Sigmoid colon (tissue), 7 donors: ENCODE data around the gene DYNC2I2. TPM values are rescaled to one million over a fixed set of nuclear protein-coding genes. Genes with fewer than 3 reads are reported as not detected.
"Not testable (repeated sequence)": the region's sequence is repeated elsewhere in the genome, so short reads cannot be mapped to it uniquely, and the experiment has no call there.

ENCODE experiments used
- DNase-seq: peaks from one replicate; pipeline ENCODE4 v3.0.0-alpha.2; 2019
- H3K27ac ChIP-seq, 4 donors: fragments of 200-600 bp; sonication (generic); one replicate each; pipeline ENCODE4 v1.5.1; 2016 to 2019; ENCODE audit warnings: mild to moderate bottlenecking in 1 of 4
- H3K27me3 ChIP-seq, 3 donors: fragments of 200-600 bp; sonication (generic); one replicate each; pipeline ENCODE4 v1.5.1; 2019; ENCODE audit warnings: mild to moderate bottlenecking in 1 of 3
- H3K36me3 ChIP-seq, 4 donors: fragments of 200-600 bp; sonication (generic); one replicate each; pipeline ENCODE4 v1.5.1; 2016 to 2019
- H3K4me1 ChIP-seq, 4 donors: fragments of 200-600 bp; sonication (generic); one replicate each; pipeline ENCODE4 v1.5.1; 2017 to 2019
- H3K4me3 ChIP-seq, 4 donors: fragments of 200-600 bp; sonication (generic); one replicate each; pipeline ENCODE4 v1.5.1; 2017 to 2019; ENCODE audit warnings: mild to moderate bottlenecking in 2 of 4, moderate library complexity in 1 of 4
- H3K9me3 ChIP-seq, 4 donors: fragments of 200-600 bp in 3 of 4; sonication (generic) in 3 of 4; one replicate each; pipeline versions ENCODE4 v1.5.1 to v1.6.1; 2013 to 2019
- CTCF ChIP-seq, 4 experiments: fragments of 450-650 bp in 3 of 4; fragments of 200-600 bp in 1 of 4; IDR thresholded peaks; one replicate each; pipeline ENCODE4 v1.5.1; 2016 to 2019; ENCODE audit warnings: antibody characterized with exemption in 4 of 4, mild to moderate bottlenecking in 3 of 4, moderate library complexity in 2 of 4
- EP300 ChIP-seq, 4 donors: sonication (generic); formaldehyde crosslinking; IDR thresholded peaks; one replicate each; pipeline ENCODE4 v1.6.1; 2017; ENCODE audit warnings: antibody characterized with exemption in 4 of 4
- POLR2A ChIP-seq, 2 donors: fragments of 450-650 bp; IDR thresholded peaks; one replicate each; pipeline ENCODE4 v1.6.1; 2016; ENCODE audit warnings: antibody characterized with exemption in 2 of 2, mild to moderate bottlenecking in 2 of 2, moderate library complexity in 2 of 2
- POLR2AphosphoS5 ChIP-seq, 4 donors: sonication (generic); formaldehyde crosslinking; IDR thresholded peaks; one replicate each; pipeline ENCODE4 v1.6.1; 2017; ENCODE audit warnings: antibody characterized with exemption in 4 of 4
- WGBS, 2 donors: extraction: QIAGEN DNeasy Blood & Tissue Kit; methylation state at CpG; one replicate each; pipeline ENCODE4 v1.1.7; 2013; 5-methylcytosine and 5-hydroxymethylcytosine counted together
- intact Hi-C: fragments of 100-400 bp; cut with DNase I; formaldehyde crosslinking; loops from one replicate; pipeline ENCODE4 v1.15.1; 2023
- polyA plus RNA-seq, 3 donors: library from polyadenylated mRNA; stranded (reverse); fragments of 200-250 nt; gene quantifications; one replicate each; pipeline ENCODE4 v1.2.3, GENCODE V29; 2013
- total RNA-seq, 4 donors: library from RNA; depleted of rRNA; stranded (reverse); fragments of >200 nt; gene quantifications; one replicate each; pipeline ENCODE4 v1.1.0, GENCODE V29; 2016
- donor health status: healthy with polysubstance abuse.
- donor health status: Bipolar disorder and iron deficiency.
- donor health status: healthy.

Gene DYNC2I2
- total and polyA plus RNA-seq, 7 donors: 21.6 to 87.4 (median 33.0) TPM

GRCh38 chr9:128696923-128697707 is 40.5 kb upstream of the DYNC2I2 start:
- peaks cover 16 to 49% (median 27%) of the 10 kb centered on the region in 4 donors for H3K36me3 ChIP-seq
- 74 to 75% methylated on average over 8 of the region's 8 CpGs for WGBS, 2 donors

GRCh38 chr9:128694344-128694743 is 37.7 kb upstream of the DYNC2I2 start:
- Histone ChIP-seq H3K4me3 (no peak overlapping the region), H3K27ac (no peak overlapping the region), H3K27me3 (no peaks in the 10 kb centered on the region), H3K9me3 (no peaks in the 10 kb centered on the region), H3K4me1 (peaks cover 0 to 20% (median 17%) of the 10 kb centered on the region in 4 donors), H3K36me3 (peaks cover 19 to 61% (median 27%) of the 10 kb centered on the region in 4 donors)
- 67 to 84% methylated on average over 6 of the region's 6 CpGs for WGBS, 2 donors
- intact Hi-C loops: no loop called here
- TF ChIP-seq POLR2AphosphoS5 (IDR thresholded peaks at IDR 0.05) (no peak), POLR2A (IDR thresholded peaks at IDR 0.05) (no peak), EP300 (IDR thresholded peaks at IDR 0.05) (no peak), CTCF (IDR thresholded peaks at IDR 0.05) (no peak)
- DNase-seq: no peak

More at GRCh38 chr9:128696923-128697707, 40.5 kb upstream of the DYNC2I2 start:
- intact Hi-C loops: no loop called here
- Histone ChIP-seq H3K4me3 (no peak overlapping the region), H3K4me1 (peaks cover 0 to 6% (median 1%) of the 10 kb centered on the region in 4 donors), H3K27ac (no peak overlapping the region), H3K9me3 (no peaks in the 10 kb centered on the region), H3K27me3 (no peaks in the 10 kb centered on the region)
- DNase-seq: peak; percentile 17
- TF ChIP-seq POLR2AphosphoS5 (IDR thresholded peaks at IDR 0.05) (no peak), EP300 (IDR thresholded peaks at IDR 0.05) (no peak), POLR2A (IDR thresholded peaks at IDR 0.05) (no peak), CTCF (IDR thresholded peaks at IDR 0.05) (no peak)

- Histone ChIP-seq H3K4me1 (peaks cover 0 to 20% (median 17%) of the 10 kb centered on the region in 4 donors), H3K36me3 (peaks cover 19 to 61% (median 27%) of the 10 kb centered on the region in 4 donors)
- H3K27ac ChIP-seq, intact Hi-C loops, DNase-seq, H3K27me3 ChIP-seq, H3K9me3 ChIP-seq, H3K4me3 ChIP-seq: not testable (repeated sequence)
- 91% methylated on average over 3 of the region's 3 CpGs for WGBS, 2 donors
These were observed 37.1 kb upstream of the DYNC2I2 start for GRCh38 chr9:128693738-128694137.

GRCh38 chr9:128690684-128691034 is 34.0 kb upstream of the DYNC2I2 start:
- WGBS, 2 donors: 5 to 8% methylated on average over 5 of the region's 5 CpGs
- H3K27ac ChIP-seq: peak overlapping the region; percentile 71 to 100 (median 88)
- TF ChIP-seq POLR2AphosphoS5 (IDR thresholded peaks at IDR 0.05) (no peak), POLR2A (IDR thresholded peaks at IDR 0.05) (no peak), EP300 (IDR thresholded peaks at IDR 0.05) (no peak), CTCF (IDR thresholded peaks at IDR 0.05) (no peak)
- H3K4me1 ChIP-seq: peaks cover 0 to 27% (median 23%) of the 10 kb centered on the region in 4 donors
- peak overlapping the region; percentile 58 to 98 (median 94) for H3K4me3 ChIP-seq
- no peaks in the 10 kb centered on the region for H3K9me3 ChIP-seq
- intact Hi-C loops: no loop called here
- H3K27me3 ChIP-seq: no peaks in the 10 kb centered on the region
- no peak for DNase-seq
- H3K36me3 ChIP-seq: peaks cover 19 to 47% (median 26%) of the 10 kb centered on the region in 4 donors

- H3K4me3 ChIP-seq: peak overlapping the region; percentile 58 to 98 (median 94)
- peak overlapping the region; percentile 71 to 100 (median 88) for H3K27ac ChIP-seq
- no peak for TF ChIP-seq EP300 (IDR thresholded peaks at IDR 0.05)
- TF ChIP-seq POLR2A (IDR thresholded peaks at IDR 0.05): no peak
- no peak for TF ChIP-seq POLR2AphosphoS5 (IDR thresholded peaks at IDR 0.05)
- TF ChIP-seq CTCF (IDR thresholded peaks at IDR 0.05): no peak
- H3K27me3 ChIP-seq: no peaks in the 10 kb centered on the region
- 1% methylated on average over 83 of the region's 83 CpGs for WGBS, 2 donors
- peaks cover 0 to 27% (median 23%) of the 10 kb centered on the region in 4 donors for H3K4me1 ChIP-seq
- no peaks in the 10 kb centered on the region for H3K9me3 ChIP-seq
- intact Hi-C loops: loop anchor here (2.0 to 5.0 kb wide), 2 partner anchors 33 to 138 kb away; partner anchors contain the start of genes DYNC2I2 and SPTAN1
- peaks cover 19 to 41% (median 25%) of the 10 kb centered on the region in 4 donors for H3K36me3 ChIP-seq
- peak; percentile 76 for DNase-seq
These were observed 33.4 kb upstream of the DYNC2I2 start for GRCh38 chr9:128689820-128690683.
